Measurements from ENCODE around the gene IRF4.

IRF4 gene

DNA sequence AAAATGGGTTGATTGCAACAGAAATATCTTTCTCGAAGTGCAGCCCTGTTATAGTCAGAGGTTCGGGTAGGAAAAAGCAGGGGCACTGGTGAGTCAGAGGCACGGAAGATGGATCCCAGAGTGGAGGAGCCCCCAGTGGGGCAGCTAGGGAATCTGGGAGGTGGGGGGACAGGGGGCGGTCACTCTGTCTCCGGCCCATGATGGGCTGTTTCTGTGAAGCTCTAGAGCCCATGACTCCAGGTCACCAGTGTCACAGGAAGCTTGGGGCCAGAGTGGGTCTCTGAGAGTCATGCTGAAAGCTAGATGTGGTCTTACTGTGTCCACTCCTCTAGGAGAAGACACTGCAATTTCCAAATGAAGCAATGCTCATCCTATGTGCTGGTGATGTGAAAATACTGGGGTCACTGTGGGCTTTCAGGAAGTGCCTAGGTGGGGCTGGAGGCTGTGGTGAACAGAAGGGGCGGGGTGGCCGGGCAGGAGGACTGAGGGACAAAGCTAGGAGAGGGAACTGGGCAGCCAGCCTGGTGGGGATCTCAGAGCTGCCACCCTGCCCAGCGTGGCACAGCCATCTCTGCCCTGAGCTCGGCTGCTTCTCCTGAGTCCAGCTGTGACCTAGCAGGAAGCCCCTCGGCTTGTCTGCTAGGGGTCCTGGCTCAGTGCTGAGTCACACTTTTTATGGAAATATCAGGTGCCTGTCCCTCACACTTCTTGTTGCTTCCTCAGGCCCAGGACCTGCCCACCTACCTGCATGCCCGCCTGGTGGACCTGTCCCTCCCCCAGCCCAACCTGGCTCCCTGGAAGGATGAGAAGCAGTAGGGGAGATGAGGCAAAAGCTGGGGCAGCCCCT lies 54.2 kb downstream of the IRF4 start:
- no peak for DNase-seq

- DNase-seq: peak; percentile 82 to 85
Observed at GRCh38 chr6:446418-447366, 55.1 kb downstream of the IRF4 start.

GRCh38 chr6:447381-448165 lies 56.0 kb downstream of the IRF4 start:
- peak in 1 of 2 donors; percentile 49 for DNase-seq

DNA sequence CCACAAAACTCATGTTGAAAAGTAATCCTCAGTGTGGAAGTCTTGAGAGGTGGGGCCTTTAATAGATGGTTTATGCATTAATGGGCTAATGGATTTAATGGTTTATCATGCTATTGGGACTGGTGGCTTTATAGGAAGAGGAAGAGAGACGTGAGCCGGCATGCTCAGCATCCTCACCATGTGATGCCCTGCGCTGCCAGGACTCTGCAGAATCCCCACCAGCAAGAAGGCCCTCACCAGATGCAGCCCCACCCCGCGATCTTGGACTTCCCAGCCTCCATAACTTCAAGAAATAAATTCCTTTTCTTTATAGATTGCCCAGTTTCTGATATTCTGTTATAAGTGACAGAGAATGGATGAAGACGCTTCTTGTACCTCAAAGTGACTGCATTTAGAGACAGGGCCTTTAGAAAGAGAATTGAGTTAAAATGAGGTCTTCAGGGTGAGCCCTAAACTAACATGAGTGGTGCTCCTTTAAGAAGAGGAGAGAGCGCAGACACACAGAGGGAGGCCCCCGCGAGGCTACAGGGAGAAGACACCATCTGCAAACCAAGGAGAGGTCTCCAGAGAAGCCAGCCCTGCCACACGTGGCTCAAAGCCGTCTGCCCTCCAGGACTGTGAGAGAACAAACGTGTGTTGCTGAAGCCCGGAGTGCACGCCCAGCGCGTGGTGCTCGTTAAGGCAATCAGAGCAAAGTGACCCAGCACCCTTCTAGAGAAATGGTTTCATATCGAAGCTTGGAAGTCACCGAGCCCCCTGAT lies 56.9 kb downstream of the IRF4 start:
- no peak for DNase-seq

- DNase-seq: no peak
Observed at GRCh38 chr6:449057-449430, 57.5 kb downstream of the IRF4 start.

- no peak for DNase-seq
Observed at GRCh38 chr6:449486-450419, 58.2 kb downstream of the IRF4 start.

GRCh38 chr6:451336-451735 lies 59.8 kb downstream of the IRF4 start:
- no peak for DNase-seq

DNA sequence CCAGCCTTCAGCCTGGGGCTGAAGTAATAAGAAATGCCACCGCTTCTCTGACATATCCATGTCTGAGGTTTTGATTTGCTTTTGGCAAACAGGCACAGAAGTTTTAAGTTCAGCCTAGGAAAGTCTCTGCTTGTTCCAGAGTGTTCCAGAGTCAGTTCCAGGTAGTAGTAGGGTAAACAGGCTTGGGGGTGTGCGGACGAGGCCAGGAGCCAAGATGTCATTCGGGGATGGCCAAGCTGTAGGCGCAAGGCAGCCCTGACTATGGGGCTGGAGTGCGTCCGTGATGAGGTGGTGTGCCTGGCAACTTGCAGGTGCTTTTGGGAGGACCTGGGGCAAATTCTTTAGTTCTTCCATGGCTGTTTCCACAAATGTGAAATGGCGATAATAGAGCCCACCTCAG lies 60.3 kb downstream of the IRF4 start:
- no peak for DNase-seq

DNA sequence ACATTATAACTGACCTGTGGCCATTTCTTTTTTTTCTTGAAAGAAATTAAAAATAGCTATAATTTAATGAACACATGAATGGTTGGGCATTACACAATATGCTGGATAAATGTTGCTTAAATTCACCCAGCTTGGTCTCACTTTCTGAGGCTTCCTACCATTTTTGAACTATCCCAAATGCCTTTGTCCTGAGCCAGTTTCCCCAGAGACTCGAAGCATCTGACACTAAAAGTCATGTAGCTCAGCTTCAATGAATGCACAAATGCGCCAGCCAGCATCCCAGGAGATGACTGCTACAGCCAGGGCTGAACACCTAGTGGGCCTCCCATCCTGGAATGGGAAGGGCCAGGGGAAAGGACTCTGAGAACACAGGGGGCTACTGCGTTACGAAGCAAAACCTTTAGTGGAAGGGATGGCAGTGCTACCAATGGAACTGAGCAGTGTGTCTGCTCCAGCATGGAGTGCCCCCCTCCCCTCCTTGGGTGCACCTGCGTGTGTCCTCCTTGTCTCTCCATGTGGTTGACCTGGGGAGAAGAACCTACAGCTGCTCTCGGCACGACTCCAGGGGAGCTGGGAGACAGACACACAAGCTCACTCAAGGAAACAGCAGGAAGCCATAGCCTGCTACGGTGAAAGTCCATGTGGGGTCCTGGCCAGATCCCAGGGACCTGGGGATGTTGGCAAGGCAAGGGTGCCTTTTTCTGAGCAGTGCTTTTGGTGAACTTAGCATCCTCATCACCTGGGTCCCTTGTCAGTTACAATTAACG lies 60.9 kb downstream of the IRF4 start:
- no peak for DNase-seq

- DNase-seq: no peak
Observed at GRCh38 chr6:453152-453551, 61.6 kb downstream of the IRF4 start.

DNA sequence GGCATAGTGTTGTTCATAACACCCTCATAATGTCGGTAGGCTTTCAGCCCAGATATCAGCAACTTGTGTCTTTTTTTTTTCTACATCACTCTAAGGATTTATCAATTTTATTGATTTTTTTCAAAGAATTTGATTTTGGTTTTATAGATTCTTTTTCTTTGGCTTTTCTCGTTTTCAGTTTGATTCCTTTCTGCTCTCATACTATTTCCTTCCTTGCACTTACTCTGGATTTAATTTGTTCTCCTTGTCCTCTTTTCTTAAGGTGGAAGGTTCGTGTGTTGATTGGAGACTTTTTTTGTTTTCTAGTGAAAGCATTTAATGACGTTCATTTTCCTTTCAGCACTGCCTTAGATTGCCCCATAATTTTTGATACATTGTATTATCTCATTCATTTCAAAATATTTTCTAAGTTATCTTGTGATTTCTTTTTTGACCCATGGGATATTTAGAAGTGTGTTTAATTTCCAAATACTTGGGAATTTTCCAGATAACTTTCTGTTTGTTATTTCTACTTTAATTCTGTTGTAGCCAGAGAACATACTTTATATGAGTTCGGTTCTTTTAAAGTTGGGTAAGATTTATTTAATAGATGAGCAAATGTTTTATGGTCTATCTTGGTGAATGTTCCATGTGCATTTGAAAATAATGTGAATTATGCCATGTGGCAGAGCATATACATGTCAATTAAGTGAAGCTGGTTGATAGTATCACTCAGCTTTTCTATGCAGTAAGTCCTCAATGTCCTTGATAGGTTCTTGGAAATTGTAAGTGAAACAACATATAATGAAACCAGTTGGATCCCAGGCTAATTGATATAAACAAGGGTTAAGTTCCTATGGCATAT lies 62.8 kb downstream of the IRF4 start:
- DNase-seq: no peak

DNA sequence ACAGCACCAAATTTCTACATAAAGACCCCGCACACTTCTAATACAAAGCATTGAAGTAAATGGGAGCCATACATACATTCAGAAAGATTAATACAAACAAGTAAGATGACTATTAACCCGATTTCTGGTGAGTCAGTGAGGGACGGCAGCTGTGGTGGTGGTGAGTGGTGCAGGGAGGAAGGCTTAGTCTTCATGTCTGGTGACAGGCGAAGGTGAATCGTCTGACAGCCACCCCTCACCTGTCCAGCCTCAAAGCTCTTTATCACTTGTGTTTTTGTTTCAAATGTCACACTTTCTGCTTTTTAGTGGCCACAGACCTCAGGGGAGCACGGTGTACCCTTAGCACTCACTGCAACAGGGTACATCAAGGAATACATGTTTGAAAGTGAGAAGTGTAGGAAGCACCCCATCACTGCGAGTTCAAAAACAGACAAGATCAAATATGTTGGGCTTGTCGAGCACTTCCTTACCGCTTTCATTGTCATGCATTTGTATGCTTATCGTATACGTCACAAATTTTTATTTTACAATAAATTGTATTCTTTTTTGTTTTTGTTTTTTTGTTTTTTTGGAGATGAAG lies 63.5 kb downstream of the IRF4 start:
- no peak for DNase-seq

- no peak for DNase-seq
Observed at GRCh38 chr6:455835-456234, 64.3 kb downstream of the IRF4 start.

- DNase-seq: no peak
Observed at GRCh38 chr6:456358-456867, 64.9 kb downstream of the IRF4 start.

DNA sequence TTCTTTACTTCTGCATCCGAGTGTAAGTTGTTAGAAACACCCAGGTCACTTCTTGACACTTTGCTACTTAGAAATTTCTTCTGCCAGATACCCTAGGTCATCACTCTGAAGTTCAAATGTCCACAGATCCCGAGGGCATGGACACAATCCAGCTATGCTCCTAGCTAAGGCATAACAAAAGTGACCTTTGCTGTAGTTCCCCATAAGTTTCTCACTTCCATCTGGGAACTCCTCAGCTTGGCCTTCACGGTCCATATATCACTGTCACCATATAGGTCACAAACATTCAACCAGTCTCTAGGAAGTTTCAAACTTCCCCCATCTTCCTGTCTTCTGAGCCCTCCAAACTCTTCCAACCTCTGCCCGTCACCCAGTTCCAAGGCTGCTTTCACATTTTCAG lies 65.3 kb downstream of the IRF4 start:
- DNase-seq: no peak
